D341Med (cell line): ENCODE results near the gene MAPK11.
A peak's percentile ranks its signal among the peaks of the same experiment; 100 is the strongest.

Experiments
- DNase-seq: peaks from one replicate; pipeline ENCODE4 v3.0.0; 2012; ENCODE audit warnings: low spot score

Gene MAPK11

DNA sequence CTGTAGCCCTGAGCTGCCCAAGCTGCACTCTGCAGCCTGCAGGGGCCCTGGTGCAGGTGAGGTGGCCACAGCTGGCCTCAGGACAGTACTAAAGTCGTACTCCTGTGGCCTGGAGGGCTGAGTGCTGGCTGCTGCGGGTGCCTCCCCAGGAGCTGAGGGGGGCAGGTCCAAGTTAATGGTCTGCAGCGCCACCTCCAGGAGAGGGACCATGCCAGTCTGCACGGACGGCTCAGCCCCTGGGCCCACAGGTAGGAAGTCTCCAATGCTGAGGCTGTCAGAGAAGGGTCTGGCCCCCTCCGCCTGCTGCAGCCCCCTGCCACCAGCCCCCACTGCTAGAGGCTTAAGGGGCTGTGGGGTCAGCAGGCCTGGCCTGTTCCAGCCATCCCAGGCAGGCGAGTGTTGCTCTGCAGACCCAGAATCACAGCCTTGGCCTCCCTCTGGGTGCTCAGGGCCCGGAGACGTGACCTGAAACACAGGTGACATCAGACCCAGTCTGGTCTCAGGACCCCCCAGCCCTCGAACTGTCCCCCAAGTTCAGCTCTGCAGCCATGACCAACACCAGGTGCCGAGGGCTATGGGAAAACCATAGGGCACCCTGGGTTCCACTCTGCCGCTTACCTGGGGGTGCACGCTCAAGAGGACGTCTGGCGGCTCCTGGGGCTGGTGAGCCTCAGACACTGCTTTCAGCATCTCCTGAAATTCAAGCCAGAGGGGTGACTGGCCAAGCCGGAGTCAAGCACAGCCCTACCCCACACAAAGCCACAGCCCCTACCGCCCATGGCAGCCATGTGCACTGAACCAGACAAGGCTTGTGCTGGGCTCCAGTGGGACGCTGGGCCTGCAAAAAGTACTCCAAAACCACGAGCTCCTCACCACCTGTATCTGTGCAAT, 48.5 kb downstream of the MAPK11 start:
- no peak for DNase-seq

GRCh38 chr22:50220603-50221409, 49.4 kb downstream of the MAPK11 start:
- no peak for DNase-seq

DNA sequence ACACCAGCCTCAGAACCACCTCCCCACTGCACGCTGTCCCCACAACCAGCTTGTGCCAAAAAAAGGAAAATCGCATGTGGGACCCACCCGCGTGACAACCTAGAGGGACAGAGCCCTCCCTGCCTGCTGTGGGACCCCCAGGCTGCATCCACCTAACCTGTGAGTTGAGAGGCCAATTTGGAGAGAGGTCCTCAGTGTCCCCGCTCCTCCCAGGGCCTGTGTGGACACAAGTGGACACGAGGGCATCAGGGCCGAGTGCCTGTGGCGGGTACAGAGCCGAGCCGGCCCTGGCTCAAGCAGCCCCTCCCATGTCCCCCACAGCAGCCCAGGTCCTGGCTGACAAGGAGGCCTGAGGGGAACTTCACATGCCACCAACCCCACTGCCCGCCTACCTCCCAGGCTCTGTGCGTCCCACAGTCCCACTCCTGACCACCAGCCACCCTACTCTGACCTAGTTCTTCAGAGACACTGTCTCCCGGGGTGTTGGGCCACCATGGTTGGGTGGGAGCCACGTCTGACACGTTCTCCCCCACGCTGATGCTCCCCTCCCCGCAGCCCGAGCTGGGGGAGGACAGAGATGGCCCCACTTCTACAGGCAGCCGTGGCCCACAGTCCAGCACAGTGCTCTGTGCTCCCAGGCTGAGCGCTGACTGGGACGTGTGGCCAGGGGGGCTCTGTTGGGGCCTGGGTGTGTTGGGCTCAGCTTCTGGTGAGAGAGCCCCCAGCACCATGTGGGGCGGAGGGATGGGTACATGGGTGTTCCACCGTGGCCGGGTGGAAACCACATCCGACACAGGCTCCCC, 50.2 kb downstream of the MAPK11 start:
- no peak for DNase-seq

DNA sequence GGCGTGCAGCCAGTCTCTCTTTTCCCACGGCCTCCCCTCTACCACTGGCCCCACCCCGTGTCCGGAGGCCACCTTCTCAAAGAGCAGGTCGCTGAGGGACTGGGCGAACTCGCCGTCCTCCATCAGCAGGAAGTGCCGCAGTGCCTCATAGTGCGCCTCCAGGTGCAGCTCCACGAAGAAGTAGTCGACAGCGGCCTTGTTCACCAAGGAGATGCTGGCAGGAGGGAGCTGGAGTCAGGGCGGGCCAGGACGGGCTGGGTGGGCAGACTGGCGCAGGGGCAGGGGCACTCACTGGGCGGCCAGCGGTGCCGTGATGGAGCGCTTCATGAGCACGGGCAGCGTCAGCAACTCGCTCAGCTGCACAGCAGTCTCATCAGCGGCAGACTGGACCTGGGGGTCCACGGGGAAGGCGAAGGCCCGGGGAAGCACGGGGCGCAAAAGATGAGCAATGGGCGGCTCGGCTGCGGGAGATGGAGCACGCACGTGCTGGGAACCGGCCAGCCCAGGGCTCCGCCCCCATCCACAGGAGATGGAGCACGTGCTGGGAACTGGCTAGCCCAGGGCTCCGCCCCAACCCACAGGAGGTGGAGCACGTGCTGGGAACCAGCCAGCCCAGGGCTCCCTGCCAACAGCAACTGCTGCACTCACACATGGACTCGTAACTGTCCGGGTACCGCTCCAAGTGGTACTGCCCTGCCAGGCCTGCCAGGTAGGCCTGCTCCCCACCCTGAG, 51.0 kb downstream of the MAPK11 start:
- peak; percentile 88 for DNase-seq

DNA sequence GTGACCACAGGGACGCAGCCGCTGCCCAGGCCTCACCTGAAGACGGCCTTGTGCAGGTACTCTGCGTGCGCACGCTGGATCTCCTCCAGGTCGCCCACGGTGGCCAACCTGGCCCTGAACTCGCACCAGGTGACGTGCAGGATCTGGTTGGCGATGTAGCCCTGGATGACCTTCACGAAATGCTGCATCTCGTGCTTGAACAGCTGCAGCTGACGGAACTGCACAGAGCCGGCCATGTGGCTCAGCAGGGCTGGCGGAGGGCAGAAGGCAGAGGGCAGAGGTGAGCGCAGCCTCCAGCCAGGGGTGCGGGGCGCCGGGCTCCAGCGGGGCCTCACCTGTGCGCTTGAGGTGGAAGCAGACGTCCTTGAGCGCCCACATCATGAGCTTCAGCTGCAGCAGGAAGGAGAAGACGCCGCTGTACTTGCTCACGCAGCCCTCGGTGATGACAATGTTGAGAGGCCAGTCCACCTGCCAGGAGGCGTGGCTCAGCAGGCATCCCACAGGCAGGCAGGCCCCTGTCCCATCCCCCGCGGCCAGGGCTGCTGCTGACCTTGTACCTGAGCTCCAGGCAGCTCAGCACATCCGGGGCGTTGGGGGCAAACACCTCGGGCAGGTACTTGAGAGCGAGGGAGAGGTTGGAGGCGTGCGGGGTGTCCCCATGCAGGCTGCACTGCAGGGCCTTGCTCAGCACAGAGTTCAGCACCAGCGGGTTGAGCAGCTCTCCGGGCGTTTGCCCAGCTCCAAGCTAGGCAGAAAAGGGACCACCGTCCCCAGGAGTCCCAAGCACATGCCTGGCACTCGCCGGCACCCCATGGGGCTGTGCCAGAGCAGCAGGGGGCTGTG, 51.8 kb downstream of the MAPK11 start:
- DNase-seq: no peak

GRCh38 chr22:50217543-50218152, 52.5 kb downstream of the MAPK11 start:
- DNase-seq: no peak

- DNase-seq: no peak
Observed at GRCh38 chr22:50216684-50217520, 53.3 kb downstream of the MAPK11 start.

- DNase-seq: no peak
Observed at GRCh38 chr22:50216055-50216683, 54.0 kb downstream of the MAPK11 start.

GRCh38 chr22:50215297-50216054, 54.7 kb downstream of the MAPK11 start:
- DNase-seq: no peak
